Endothelial cell (in vitro differentiated cells): Measurements from ENCODE around the gene ANTXR1. TPM values are rescaled to one million over a fixed set of nuclear protein-coding genes. Genes with fewer than 3 reads are reported as not detected.
"Not testable (repeated sequence)": the region's sequence is repeated elsewhere in the genome, so short reads cannot be mapped to it uniquely, and the experiment has no call there.

Source experiments
- DNase-seq: peaks from one replicate; pipeline ENCODE4 v3.0.0; 2021; ENCODE audit warnings: low spot score
- H3K27ac Mint-ChIP-seq: one replicate; pipeline ENCODE4 v1.8.0; 2021; ENCODE audit warnings: mixed read lengths, inconsistent platforms; ENCODE audit not compliant: unreplicated experiment
- H3K27me3 Mint-ChIP-seq: one replicate; pipeline ENCODE4 v1.8.0; 2021; ENCODE audit warnings: mild to moderate bottlenecking, moderate library complexity, mixed read lengths, inconsistent platforms; ENCODE audit not compliant: unreplicated experiment
- H3K36me3 Mint-ChIP-seq: one replicate; pipeline ENCODE4 v1.8.0; 2021; ENCODE audit warnings: mild to moderate bottlenecking, low read depth, mixed read lengths, inconsistent platforms; ENCODE audit not compliant: unreplicated experiment
- H3K4me1 Mint-ChIP-seq: one replicate; pipeline ENCODE4 v1.8.0; 2021; ENCODE audit warnings: mild to moderate bottlenecking, mixed read lengths, inconsistent platforms; ENCODE audit not compliant: unreplicated experiment
- H3K4me3 Mint-ChIP-seq: one replicate; pipeline ENCODE4 v1.8.0; 2021; ENCODE audit warnings: mild to moderate bottlenecking, mixed read lengths, inconsistent platforms; ENCODE audit not compliant: unreplicated experiment
- H3K9me3 Mint-ChIP-seq: one replicate; pipeline ENCODE4 v1.8.0; 2021; ENCODE audit warnings: mixed read lengths, inconsistent platforms; ENCODE audit not compliant: unreplicated experiment
- total RNA-seq: library from RNA; stranded (reverse); fragmentation: NEBNext Ultra II Directional; extraction: Animal tissue kit (Norgen Biotek cat#: 25700); gene quantifications from one replicate; pipeline ENCODE4 v1.2.1, GENCODE V29; 2021; ENCODE audit not compliant: unreplicated experiment
- TF ChIP-seq, protein P1 (sequence below): fragments of 200-600 bp; sonication (generic); IDR thresholded peaks from one replicate; pipeline ENCODE4 v1.5.0; 2021; ENCODE audit warnings: antibody characterized with exemption; ENCODE audit not compliant: unreplicated experiment

Gene ANTXR1
- total RNA-seq, 1 donor from 2014 or later: 7.5 TPM

DNA sequence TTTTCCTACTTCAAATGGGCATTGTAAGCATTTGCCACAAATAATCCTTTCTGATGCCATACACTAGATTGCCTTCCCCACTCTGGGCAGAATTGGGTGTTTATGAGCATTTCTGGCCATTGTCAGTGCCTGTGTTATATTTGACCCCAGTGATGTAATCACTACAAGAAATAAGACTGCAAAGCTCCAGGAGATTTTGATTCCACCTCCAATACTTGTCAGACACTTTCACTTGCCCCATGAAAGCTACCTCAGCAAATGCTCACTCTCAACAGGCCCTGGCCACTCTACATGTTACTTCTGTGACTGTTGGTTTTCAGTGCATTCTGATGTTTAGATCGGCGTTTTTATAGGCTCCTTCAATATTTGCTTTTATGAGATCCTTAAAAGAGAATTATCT is 239.0 kb downstream of the ANTXR1 start:
- no peak overlapping the region for H3K27ac Mint-ChIP-seq
- TF ChIP-seq, protein P1, sequence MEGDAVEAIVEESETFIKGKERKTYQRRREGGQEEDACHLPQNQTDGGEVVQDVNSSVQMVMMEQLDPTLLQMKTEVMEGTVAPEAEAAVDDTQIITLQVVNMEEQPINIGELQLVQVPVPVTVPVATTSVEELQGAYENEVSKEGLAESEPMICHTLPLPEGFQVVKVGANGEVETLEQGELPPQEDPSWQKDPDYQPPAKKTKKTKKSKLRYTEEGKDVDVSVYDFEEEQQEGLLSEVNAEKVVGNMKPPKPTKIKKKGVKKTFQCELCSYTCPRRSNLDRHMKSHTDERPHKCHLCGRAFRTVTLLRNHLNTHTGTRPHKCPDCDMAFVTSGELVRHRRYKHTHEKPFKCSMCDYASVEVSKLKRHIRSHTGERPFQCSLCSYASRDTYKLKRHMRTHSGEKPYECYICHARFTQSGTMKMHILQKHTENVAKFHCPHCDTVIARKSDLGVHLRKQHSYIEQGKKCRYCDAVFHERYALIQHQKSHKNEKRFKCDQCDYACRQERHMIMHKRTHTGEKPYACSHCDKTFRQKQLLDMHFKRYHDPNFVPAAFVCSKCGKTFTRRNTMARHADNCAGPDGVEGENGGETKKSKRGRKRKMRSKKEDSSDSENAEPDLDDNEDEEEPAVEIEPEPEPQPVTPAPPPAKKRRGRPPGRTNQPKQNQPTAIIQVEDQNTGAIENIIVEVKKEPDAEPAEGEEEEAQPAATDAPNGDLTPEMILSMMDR: no peak
- H3K4me3 Mint-ChIP-seq: no peak overlapping the region
- no peak for DNase-seq
- H3K27me3 Mint-ChIP-seq: no peaks in the 10 kb centered on the region
- H3K4me1 Mint-ChIP-seq: no peaks in the 10 kb centered on the region
- H3K9me3 Mint-ChIP-seq: no peaks in the 10 kb centered on the region
- no peaks in the 10 kb centered on the region for H3K36me3 Mint-ChIP-seq

DNA sequence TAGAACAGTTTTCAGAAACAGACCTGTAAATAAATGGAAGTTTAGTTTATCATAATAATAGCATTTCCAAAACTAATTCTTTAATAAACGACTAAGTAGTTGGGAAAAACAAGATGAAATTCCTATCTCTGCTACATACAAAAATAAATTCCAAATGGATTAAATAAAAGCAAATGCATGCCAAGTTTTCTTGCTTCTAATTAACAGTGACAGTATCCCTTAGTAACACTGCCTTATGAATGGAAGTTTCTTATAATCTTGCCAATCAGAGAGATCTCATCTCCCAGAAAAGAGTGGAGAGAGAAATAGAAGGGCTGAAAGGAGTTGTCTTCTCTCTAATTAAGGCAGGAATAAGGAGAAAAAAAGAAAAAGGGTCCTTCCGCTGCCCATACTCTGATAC is 240.1 kb downstream of the ANTXR1 start:
- Mint-ChIP-seq H3K9me3 (no peaks in the 10 kb centered on the region), H3K27ac (no peak overlapping the region), H3K27me3 (no peaks in the 10 kb centered on the region), H3K4me3 (no peak overlapping the region), H3K4me1 (no peaks in the 10 kb centered on the region), H3K36me3 (no peaks in the 10 kb centered on the region)
- no peak for DNase-seq
- TF ChIP-seq, protein P1: no peak

DNA sequence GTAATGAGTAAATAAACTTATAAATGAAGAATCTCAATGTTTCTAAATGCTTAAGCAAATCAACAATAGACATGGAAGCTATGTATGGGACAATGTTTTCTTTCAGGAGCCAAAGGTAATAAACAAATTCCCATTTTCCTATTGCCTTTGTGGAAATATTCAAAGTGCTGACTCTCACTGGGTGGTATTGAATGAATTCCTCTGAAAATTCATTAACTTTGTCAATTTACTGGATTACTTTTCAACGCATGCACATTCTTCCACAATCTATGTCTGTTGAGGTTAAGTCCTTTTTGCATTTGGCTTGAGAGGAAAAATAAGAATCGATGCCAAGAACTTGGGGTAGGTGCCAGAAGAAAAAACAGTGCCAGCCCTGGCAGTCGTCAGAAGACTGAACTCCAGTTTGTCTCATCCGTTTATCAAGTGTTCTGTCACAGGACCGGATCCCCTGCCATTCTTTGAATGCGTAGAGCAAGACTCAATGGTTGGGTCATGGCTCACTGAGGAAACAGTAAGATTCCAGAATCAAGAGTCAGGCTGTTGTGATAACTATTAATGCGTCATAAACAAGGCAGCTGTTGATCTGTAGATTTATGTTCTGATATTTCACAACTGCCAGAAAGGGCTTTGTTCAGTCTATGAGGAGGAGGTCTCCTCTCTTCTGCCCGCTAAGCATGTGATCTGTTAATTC is 240.8 kb downstream of the ANTXR1 start:
- Mint-ChIP-seq H3K9me3 (no peaks in the 10 kb centered on the region), H3K4me1 (no peaks in the 10 kb centered on the region), H3K27ac (no peak overlapping the region), H3K36me3 (no peaks in the 10 kb centered on the region), H3K27me3 (no peaks in the 10 kb centered on the region), H3K4me3 (no peak overlapping the region)
- DNase-seq: no peak
- TF ChIP-seq, protein P1: no peak

DNA sequence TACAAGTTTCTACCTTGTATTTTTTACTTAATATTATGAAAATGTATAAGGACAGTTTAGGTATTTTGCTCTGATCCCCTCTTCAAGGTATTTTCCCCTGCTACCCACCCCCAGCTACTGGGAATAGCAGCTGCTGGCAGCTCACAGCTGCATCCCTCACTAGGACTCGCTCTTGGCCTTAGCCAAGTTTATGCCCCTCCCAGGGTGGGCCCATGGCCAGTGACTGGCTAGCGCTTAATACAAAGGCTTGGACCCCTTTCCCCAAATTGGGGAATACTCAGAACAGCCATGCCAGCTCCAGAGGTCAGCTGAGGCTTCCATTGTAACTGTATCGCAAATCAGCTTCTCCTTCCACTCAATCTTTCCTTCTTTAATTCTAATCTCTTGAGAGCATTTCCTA is 242.8 kb downstream of the ANTXR1 start:
- H3K4me1 Mint-ChIP-seq: no peaks in the 10 kb centered on the region
- no peak for DNase-seq
- H3K27ac Mint-ChIP-seq: no peak overlapping the region
- peaks cover 7% of the 10 kb centered on the region for H3K36me3 Mint-ChIP-seq
- H3K9me3 Mint-ChIP-seq: no peaks in the 10 kb centered on the region
- TF ChIP-seq, protein P1: no peak
- no peaks in the 10 kb centered on the region for H3K27me3 Mint-ChIP-seq
- H3K4me3 Mint-ChIP-seq: no peak overlapping the region

DNA sequence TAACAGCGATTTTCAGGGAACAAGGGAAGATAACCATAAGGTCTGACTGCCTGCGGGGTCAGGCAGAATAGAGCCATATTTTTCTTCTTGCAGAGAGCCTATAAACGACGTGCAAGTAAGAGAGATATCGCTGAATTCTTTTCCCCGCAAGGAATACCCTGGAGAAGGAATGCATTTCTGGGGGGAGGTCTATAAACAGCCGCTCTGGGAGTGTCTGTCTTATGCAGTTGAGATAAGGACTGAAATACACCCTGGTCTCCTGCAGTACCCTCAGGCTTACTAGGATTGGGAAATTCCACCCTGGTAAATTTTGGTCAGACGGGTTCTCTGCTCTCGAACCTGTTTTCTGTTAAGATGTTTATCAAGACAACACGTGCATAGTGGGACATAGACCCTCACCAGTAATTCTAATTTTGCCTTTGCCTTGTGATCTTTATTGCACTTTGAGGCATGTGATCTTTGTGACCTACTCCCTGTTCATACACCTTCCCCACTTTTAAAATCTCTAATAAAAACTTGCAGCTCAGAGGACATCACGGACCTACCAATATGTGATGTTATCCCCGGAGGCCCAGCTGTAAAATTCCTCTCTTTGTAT is 247.1 kb downstream of the ANTXR1 start:
- peaks cover 16% of the 10 kb centered on the region for H3K36me3 Mint-ChIP-seq
- DNase-seq, H3K9me3 Mint-ChIP-seq, H3K4me3 Mint-ChIP-seq, H3K4me1 Mint-ChIP-seq, H3K27me3 Mint-ChIP-seq, H3K27ac Mint-ChIP-seq: not testable (repeated sequence)
